Colonic mucosa (tissue), 4 donors: ENCODE results near the gene DZIP1. TPM values are rescaled to one million over a fixed set of nuclear protein-coding genes. Genes with fewer than 3 reads are reported as not detected.
A peak's percentile ranks its signal among the peaks of the same experiment; 100 is the strongest.

Experiments used
- DNase-seq: peaks from one replicate; pipeline ENCODE4 v3.0.0-alpha.2; 2020
- H3K27ac ChIP-seq: fragments of 200-600 bp; one replicate; pipeline ENCODE4 v1.8.0; 2021
- H3K27me3 ChIP-seq: fragments of 200-600 bp; one replicate; pipeline ENCODE4 v1.8.0; 2021
- H3K36me3 ChIP-seq: fragments of 200-600 bp; one replicate; pipeline ENCODE4 v1.8.0; 2021
- H3K4me1 ChIP-seq: fragments of 200-600 bp; one replicate; pipeline ENCODE4 v1.8.0; 2021; ENCODE audit warnings: mild to moderate bottlenecking
- H3K4me3 ChIP-seq: fragments of 200-600 bp; one replicate; pipeline ENCODE4 v1.8.0; 2021
- H3K9ac ChIP-seq, 2 donors: one replicate each; pipeline ENCODE4 v1.7.0; 2013; ENCODE audit warnings: control low read depth in 2 of 2, low read depth in 2 of 2, low read length in 2 of 2
- H3K9me3 ChIP-seq: fragments of 200-600 bp; one replicate; pipeline ENCODE4 v1.8.0; 2021
- intact Hi-C: fragments of 100-400 bp; cut with DNase I; formaldehyde crosslinking; loops from one replicate; pipeline ENCODE4 v1.14.1; 2022
- total RNA-seq, 2 donors: library from RNA; stranded (reverse); fragmentation: NEBNext Ultra II Directional in 1 of 2; extraction: Animal tissue kit (Norgen Biotek cat#: 25700) in 1 of 2; gene quantifications; one replicate each; pipeline ENCODE4 v1.2.1, GENCODE V29; 2021
- TF ChIP-seq, protein P1 (sequence below): fragments of 200-600 bp; IDR thresholded peaks from one replicate; pipeline ENCODE4 v1.8.0; 2022; ENCODE audit warnings: antibody characterized with exemption, mild to moderate bottlenecking
- donor health status: healthy.
- donor health status: DM: no; HTN: no; CAD: no.
- donor health status: DM: no; HTN: no; CAD: no.

The DZIP1 gene
- total RNA-seq, 2 donors from 2014 or later, result 2.2 to 3.6 TPM

DNA sequence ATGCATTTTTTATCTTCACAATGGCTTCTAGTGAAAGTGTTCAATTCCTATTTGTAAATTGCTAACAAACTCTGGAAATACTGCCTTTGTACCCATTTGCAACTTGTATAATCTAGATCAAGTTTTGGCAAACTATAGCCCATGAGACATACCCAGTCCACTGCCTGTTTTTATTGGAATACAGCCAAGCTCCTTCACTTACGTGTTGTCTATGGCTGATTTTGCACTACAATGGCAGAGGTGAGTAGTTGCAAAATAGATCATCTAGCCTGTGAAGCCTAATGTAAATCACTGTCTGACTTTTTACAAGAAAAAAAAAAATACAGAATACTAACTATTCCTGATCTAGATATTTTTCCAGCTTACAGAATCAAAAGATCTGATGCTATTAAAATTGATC is 37.1 kb downstream of the DZIP1 start:
- no peaks in the 10 kb centered on the region for H3K4me1 ChIP-seq
- intact Hi-C loops, result no loop called here
- H3K27ac ChIP-seq, result no peak overlapping the region
- H3K9me3 ChIP-seq, result no peaks in the 10 kb centered on the region
- DNase-seq, result no peak
- H3K4me3 ChIP-seq, result no peak overlapping the region
- H3K36me3 ChIP-seq, result no peaks in the 10 kb centered on the region
- H3K27me3 ChIP-seq, result no peaks in the 10 kb centered on the region
- TF ChIP-seq, protein P1, sequence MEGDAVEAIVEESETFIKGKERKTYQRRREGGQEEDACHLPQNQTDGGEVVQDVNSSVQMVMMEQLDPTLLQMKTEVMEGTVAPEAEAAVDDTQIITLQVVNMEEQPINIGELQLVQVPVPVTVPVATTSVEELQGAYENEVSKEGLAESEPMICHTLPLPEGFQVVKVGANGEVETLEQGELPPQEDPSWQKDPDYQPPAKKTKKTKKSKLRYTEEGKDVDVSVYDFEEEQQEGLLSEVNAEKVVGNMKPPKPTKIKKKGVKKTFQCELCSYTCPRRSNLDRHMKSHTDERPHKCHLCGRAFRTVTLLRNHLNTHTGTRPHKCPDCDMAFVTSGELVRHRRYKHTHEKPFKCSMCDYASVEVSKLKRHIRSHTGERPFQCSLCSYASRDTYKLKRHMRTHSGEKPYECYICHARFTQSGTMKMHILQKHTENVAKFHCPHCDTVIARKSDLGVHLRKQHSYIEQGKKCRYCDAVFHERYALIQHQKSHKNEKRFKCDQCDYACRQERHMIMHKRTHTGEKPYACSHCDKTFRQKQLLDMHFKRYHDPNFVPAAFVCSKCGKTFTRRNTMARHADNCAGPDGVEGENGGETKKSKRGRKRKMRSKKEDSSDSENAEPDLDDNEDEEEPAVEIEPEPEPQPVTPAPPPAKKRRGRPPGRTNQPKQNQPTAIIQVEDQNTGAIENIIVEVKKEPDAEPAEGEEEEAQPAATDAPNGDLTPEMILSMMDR, result no peak
- H3K9ac ChIP-seq, result no peak overlapping the region

GRCh38 chr13:95605448-95606125 is 38.9 kb downstream of the DZIP1 start:
- Histone ChIP-seq H3K9ac (no peak overlapping the region), H3K9me3 (no peaks in the 10 kb centered on the region), H3K36me3 (no peaks in the 10 kb centered on the region), H3K27ac (no peak overlapping the region), H3K4me3 (no peak overlapping the region), H3K4me1 (no peaks in the 10 kb centered on the region), H3K27me3 (no peaks in the 10 kb centered on the region)
- TF ChIP-seq, protein P1, result no peak
- no peak for DNase-seq
- intact Hi-C loops, result no loop called here

- Histone ChIP-seq H3K27me3 (no peaks in the 10 kb centered on the region), H3K4me1 (no peaks in the 10 kb centered on the region), H3K9me3 (no peaks in the 10 kb centered on the region), H3K9ac (no peak overlapping the region), H3K27ac (no peak overlapping the region), H3K36me3 (no peaks in the 10 kb centered on the region), H3K4me3 (no peak overlapping the region)
- DNase-seq, result no peak
- TF ChIP-seq, protein P1, result no peak
- intact Hi-C loops, result no loop called here
Measured at GRCh38 chr13:95604556-95604915, 40.0 kb downstream of the DZIP1 start.

- Histone ChIP-seq H3K9ac (no peak overlapping the region), H3K4me1 (no peaks in the 10 kb centered on the region), H3K9me3 (no peaks in the 10 kb centered on the region), H3K27me3 (no peaks in the 10 kb centered on the region), H3K27ac (no peak overlapping the region), H3K36me3 (no peaks in the 10 kb centered on the region), H3K4me3 (no peak overlapping the region)
- DNase-seq, result peak; percentile 66
- TF ChIP-seq, protein P1, result no peak
- intact Hi-C loops, result no loop called here
Measured at GRCh38 chr13:95603887-95604555, 40.5 kb downstream of the DZIP1 start.

DNA sequence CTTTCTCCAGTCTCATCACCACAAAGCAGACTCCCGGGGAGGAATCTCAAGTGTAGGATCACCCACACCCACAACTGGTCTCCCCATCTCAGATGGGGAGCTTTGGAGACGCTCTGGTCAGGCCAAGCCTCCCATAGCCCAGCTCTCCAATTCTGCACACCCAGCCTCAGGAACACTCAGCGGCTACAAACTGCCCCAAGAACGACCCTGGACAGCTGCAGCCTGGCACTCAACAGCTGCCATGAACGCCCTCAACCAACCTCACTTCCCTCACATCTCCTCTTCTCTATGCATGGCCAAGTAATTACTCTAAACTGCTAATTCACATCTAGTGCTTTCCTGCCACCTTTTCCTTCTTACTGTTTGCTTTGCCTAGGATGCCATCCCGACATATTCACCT is 42.6 kb downstream of the DZIP1 start:
- H3K27me3 ChIP-seq, result no peaks in the 10 kb centered on the region
- no peaks in the 10 kb centered on the region for H3K36me3 ChIP-seq
- no peak overlapping the region for H3K27ac ChIP-seq
- no peak for DNase-seq
- no peak overlapping the region for H3K4me3 ChIP-seq
- H3K9ac ChIP-seq, result no peak overlapping the region
- no peaks in the 10 kb centered on the region for H3K9me3 ChIP-seq
- no peaks in the 10 kb centered on the region for H3K4me1 ChIP-seq
- intact Hi-C loops, result no loop called here
- TF ChIP-seq, protein P1, result no peak
